ENCODE data around the gene MMD. TPM values are rescaled to one million over a fixed set of nuclear protein-coding genes. Genes with fewer than 3 reads are reported as not detected.

Gene MMD
- total and polyA plus RNA-seq, 2 of the 13 experiments (the other 11 are each of a cell fraction or from before 2014, with no cell fraction given) = 121 to 225 TPM

DNA sequence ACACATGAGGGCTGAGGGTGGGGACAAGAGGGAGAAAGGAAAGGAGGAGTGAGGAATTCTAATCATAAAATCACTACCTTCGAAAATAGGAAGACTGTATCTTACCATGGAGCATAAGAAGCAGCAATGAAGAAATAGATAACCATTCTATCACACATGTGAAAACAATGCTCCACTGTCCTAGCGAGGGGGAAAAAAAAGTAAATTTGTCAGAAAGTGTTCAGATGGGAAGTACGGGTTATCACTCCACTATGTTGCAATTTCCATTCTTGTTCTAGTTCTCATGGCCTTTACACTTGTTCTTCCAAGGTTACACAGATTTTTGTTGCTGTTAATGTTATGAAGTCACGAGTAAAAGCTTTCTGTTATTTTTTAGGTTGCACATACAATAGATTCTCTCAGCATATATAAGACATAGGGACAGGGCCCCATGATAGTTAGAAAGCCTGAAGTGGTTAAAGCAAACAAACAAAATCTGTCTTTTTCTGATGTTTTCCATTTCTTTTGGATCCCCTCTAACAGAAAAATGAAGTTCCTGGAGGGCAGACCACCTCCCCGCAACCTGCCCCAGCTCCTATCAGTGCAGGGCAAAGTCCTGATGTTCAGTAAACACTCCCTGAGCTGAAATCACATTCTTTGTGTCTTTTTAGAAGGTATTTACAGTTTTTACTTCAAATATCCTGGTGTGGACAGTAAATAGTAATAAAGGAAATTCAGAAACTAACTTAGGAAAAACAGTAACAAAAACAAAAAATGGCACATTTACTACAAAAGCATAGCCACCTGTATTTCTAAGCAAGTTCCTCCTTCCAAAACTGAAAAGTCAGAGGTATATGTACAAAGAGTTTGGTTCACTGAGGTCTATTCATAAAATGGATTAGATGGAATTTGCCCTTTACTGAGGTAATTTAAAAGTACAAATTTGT lies 13.7 kb downstream of the MMD start (continued):
- TF ChIP-seq, protein P1, sequence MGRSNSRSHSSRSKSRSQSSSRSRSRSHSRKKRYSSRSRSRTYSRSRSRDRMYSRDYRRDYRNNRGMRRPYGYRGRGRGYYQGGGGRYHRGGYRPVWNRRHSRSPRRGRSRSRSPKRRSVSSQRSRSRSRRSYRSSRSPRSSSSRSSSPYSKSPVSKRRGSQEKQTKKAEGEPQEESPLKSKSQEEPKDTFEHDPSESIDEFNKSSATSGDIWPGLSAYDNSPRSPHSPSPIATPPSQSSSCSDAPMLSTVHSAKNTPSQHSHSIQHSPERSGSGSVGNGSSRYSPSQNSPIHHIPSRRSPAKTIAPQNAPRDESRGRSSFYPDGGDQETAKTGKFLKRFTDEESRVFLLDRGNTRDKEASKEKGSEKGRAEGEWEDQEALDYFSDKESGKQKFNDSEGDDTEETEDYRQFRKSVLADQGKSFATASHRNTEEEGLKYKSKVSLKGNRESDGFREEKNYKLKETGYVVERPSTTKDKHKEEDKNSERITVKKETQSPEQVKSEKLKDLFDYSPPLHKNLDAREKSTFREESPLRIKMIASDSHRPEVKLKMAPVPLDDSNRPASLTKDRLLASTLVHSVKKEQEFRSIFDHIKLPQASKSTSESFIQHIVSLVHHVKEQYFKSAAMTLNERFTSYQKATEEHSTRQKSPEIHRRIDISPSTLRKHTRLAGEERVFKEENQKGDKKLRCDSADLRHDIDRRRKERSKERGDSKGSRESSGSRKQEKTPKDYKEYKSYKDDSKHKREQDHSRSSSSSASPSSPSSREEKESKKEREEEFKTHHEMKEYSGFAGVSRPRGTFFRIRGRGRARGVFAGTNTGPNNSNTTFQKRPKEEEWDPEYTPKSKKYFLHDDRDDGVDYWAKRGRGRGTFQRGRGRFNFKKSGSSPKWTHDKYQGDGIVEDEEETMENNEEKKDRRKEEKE (IDR thresholded peaks at IDR 0.05) = no peak
- TF ChIP-seq GTF2F1 (IDR thresholded peaks at IDR 0.05; ENCODE audit: low read length) (no peak), ZNF160 (CRISPR knock-in tag; IDR thresholded peaks at IDR 0.05) (peak; percentile 64; the same call in 1 of the 2 replicates), DPF2 (CRISPR knock-in tag; IDR thresholded peaks at IDR 0.05; ENCODE audit: borderline replicate concordance, low read depth) (peak; percentile 93), CCDC6 (CRISPR knock-in tag; IDR thresholded peaks at IDR 0.05) (peak; percentile 62; the same call in 1 of the 2 replicates), MIER2 (CRISPR knock-in tag; IDR thresholded peaks at IDR 0.05) (peak; percentile 14), NR2F1 (CRISPR knock-in tag; IDR thresholded peaks at IDR 0.05) (peak; percentile 0 to 17; a peak in 1 of 4 replicates), FOXK1 (CRISPR knock-in tag; IDR thresholded peaks at IDR 0.05; ENCODE audit: borderline replicate concordance, low read depth) (peak; percentile 89), SMARCC2 (IDR thresholded peaks at IDR 0.05) (peak; percentile 74), ADNP (CRISPR knock-in tag; IDR thresholded peaks at IDR 0.05) (no peak), REPIN1 (CRISPR knock-in tag; IDR thresholded peaks at IDR 0.05; ENCODE audit: borderline replicate concordance, low read depth) (0 out of 2 replicates have a peak, but pooled peaks have one; percentile 21), ELF1 (CRISPR knock-in tag; IDR thresholded peaks at IDR 0.05) (no peak), ZNF564 (CRISPR knock-in tag; IDR thresholded peaks at IDR 0.05) (no peak; the same call in 1 of the 2 replicates), SAFB2 (CRISPR knock-in tag; IDR thresholded peaks at IDR 0.05; ENCODE audit: borderline replicate concordance, low read depth) (no peak), ZNF614 (CRISPR knock-in tag; IDR thresholded peaks at IDR 0.05; ENCODE audit: borderline replicate concordance) (peak; percentile 58), ATF7 (IDR thresholded peaks at IDR 0.05) (no peak), ATF7 (CRISPR knock-in tag; IDR thresholded peaks at IDR 0.05) (peak; percentile 25; the same call in 1 of the 2 replicates), ZNF33B (CRISPR knock-in tag; IDR thresholded peaks at IDR 0.05) (no peak), GATAD2A (CRISPR knock-in tag; IDR thresholded peaks at IDR 0.05) (peak; percentile 91), SP4 (CRISPR knock-in tag; IDR thresholded peaks at IDR 0.05) (peak; percentile 46; the same call in 1 of the 2 replicates), ZNF430 (CRISPR knock-in tag; IDR thresholded peaks at IDR 0.05) (peak; percentile 66)
- TF ChIP-seq, protein P2, sequence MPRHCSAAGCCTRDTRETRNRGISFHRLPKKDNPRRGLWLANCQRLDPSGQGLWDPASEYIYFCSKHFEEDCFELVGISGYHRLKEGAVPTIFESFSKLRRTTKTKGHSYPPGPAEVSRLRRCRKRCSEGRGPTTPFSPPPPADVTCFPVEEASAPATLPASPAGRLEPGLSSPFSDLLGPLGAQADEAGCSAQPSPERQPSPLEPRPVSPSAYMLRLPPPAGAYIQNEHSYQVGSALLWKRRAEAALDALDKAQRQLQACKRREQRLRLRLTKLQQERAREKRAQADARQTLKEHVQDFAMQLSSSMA (CRISPR knock-in tag; IDR thresholded peaks at IDR 0.05) = no peak
- TF ChIP-seq, protein P3, sequence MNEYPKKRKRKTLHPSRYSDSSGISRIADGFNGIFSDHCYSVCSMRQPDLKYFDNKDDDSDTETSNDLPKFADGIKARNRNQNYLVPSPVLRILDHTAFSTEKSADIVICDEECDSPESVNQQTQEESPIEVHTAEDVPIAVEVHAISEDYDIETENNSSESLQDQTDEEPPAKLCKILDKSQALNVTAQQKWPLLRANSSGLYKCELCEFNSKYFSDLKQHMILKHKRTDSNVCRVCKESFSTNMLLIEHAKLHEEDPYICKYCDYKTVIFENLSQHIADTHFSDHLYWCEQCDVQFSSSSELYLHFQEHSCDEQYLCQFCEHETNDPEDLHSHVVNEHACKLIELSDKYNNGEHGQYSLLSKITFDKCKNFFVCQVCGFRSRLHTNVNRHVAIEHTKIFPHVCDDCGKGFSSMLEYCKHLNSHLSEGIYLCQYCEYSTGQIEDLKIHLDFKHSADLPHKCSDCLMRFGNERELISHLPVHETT (CRISPR knock-in tag; conservative IDR thresholded peaks at IDR 0.05) = peak; percentile 9; the same call in 1 of the 2 replicates
- TF ChIP-seq, protein P4, sequence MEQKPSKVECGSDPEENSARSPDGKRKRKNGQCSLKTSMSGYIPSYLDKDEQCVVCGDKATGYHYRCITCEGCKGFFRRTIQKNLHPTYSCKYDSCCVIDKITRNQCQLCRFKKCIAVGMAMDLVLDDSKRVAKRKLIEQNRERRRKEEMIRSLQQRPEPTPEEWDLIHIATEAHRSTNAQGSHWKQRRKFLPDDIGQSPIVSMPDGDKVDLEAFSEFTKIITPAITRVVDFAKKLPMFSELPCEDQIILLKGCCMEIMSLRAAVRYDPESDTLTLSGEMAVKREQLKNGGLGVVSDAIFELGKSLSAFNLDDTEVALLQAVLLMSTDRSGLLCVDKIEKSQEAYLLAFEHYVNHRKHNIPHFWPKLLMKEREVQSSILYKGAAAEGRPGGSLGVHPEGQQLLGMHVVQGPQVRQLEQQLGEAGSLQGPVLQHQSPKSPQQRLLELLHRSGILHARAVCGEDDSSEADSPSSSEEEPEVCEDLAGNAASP (CRISPR knock-in tag; IDR thresholded peaks at IDR 0.05; ENCODE audit: borderline replicate concordance) = peak; percentile 69
